Lower lobe of right lung (tissue), 2 donors: ENCODE measurements around the gene GFOD2. TPM values are rescaled to one million over a fixed set of nuclear protein-coding genes. Genes with fewer than 3 reads are reported as not detected.

Experiments used
- ATAC-seq, 2 donors: fragments of 200-7000 bp; cut with Tn5 transposase; one replicate each; pipeline ENCODE4 v1.9.1; 2020 to 2022; ENCODE audit warnings: mild to moderate bottlenecking in 2 of 2, moderate library complexity in 2 of 2
- DNase-seq: peaks from one replicate; pipeline ENCODE4 v3.0.0-alpha.2; 2020
- H3K27ac ChIP-seq: fragments of 200-600 bp; one replicate; pipeline ENCODE4 v1.8.0; 2022
- H3K27me3 ChIP-seq: fragments of 200-600 bp; one replicate; pipeline ENCODE4 v1.8.0; 2022; ENCODE audit warnings: low read depth
- H3K36me3 ChIP-seq: fragments of 200-600 bp; one replicate; pipeline ENCODE4 v1.8.0; 2022; ENCODE audit warnings: mild to moderate bottlenecking
- H3K4me1 ChIP-seq: fragments of 200-600 bp; one replicate; pipeline ENCODE4 v1.8.0; 2022
- H3K4me3 ChIP-seq: fragments of 200-600 bp; one replicate; pipeline ENCODE4 v1.8.0; 2022; ENCODE audit warnings: mild to moderate bottlenecking
- H3K9me3 ChIP-seq: fragments of 200-600 bp; one replicate; pipeline ENCODE4 v1.8.0; 2022
- intact Hi-C: fragments of 100-400 bp; cut with DNase I; formaldehyde crosslinking; loops from one replicate; pipeline ENCODE4 v1.11.0; 2022
- total RNA-seq: library from RNA; stranded (reverse); fragmentation: NEBNext Ultra II Directional; extraction: Animal tissue kit (Norgen Biotek cat#: 25700); gene quantifications from one replicate; pipeline ENCODE4 v1.2.1, GENCODE V29; 2021
- TF ChIP-seq, protein P1 (sequence below): fragments of 200-600 bp; IDR thresholded peaks from one replicate; pipeline ENCODE4 v1.8.0; 2022; ENCODE audit warnings: antibody characterized with exemption, mild to moderate bottlenecking
- donor health status: DM: no; HTN: yes; CAD: no; lungs with severe emphysema.

GFOD2 gene
- total RNA-seq, 1 donor from 2014 or later = 18.9 TPM

GRCh38 chr16:67632415-67633172, 86.5 kb downstream of the GFOD2 start:
- H3K36me3 ChIP-seq = peaks cover 93% of the 10 kb centered on the region

DNA sequence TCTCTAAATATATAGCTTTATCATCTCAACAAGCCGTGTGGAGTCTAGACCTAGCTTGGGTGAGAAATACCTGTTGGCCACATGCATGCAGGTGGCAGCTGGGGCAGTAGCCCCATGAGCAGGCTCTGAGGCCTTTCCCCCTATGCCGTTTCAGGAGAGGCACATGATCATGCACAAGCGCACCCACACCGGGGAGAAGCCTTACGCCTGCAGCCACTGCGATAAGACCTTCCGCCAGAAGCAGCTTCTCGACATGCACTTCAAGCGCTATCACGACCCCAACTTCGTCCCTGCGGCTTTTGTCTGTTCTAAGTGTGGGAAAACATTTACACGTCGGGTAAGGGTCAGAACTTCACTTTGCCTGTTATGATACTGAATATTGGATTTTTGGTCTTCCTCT, 90.9 kb downstream of the GFOD2 start:
- ATAC-seq (no peak), DNase-seq (no peak)
- TF ChIP-seq, protein P1, sequence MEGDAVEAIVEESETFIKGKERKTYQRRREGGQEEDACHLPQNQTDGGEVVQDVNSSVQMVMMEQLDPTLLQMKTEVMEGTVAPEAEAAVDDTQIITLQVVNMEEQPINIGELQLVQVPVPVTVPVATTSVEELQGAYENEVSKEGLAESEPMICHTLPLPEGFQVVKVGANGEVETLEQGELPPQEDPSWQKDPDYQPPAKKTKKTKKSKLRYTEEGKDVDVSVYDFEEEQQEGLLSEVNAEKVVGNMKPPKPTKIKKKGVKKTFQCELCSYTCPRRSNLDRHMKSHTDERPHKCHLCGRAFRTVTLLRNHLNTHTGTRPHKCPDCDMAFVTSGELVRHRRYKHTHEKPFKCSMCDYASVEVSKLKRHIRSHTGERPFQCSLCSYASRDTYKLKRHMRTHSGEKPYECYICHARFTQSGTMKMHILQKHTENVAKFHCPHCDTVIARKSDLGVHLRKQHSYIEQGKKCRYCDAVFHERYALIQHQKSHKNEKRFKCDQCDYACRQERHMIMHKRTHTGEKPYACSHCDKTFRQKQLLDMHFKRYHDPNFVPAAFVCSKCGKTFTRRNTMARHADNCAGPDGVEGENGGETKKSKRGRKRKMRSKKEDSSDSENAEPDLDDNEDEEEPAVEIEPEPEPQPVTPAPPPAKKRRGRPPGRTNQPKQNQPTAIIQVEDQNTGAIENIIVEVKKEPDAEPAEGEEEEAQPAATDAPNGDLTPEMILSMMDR = no peak
- Histone ChIP-seq H3K27me3 (no peaks in the 10 kb centered on the region), H3K27ac (no peak overlapping the region), H3K4me1 (no peaks in the 10 kb centered on the region), H3K4me3 (no peak overlapping the region), H3K36me3 (peaks cover 96% of the 10 kb centered on the region), H3K9me3 (no peaks in the 10 kb centered on the region)
- intact Hi-C loops = no loop called here

More at GRCh38 chr16:67632415-67633172, 86.5 kb downstream of the GFOD2 start:
- DNase-seq (no peak), ATAC-seq (no peak)
- no peaks in the 10 kb centered on the region for H3K4me1 ChIP-seq
- no peak overlapping the region for H3K4me3 ChIP-seq
- H3K27me3 ChIP-seq = no peaks in the 10 kb centered on the region
- H3K9me3 ChIP-seq = no peaks in the 10 kb centered on the region
- TF ChIP-seq, protein P1 = no peak
- no peak overlapping the region for H3K27ac ChIP-seq
- intact Hi-C loops = no loop called here

Other genes with a start within 250 kb of the GFOD2 start
- 175 TPM for gene ATP6V0D1, start 238.2 kb downstream of the GFOD2 start, total RNA-seq
- gene AGRP, start 235.8 kb downstream of the GFOD2 start, total RNA-seq = 8.5 TPM
- gene RIPOR1, start 190.5 kb downstream of the GFOD2 start, total RNA-seq = 112 TPM
- 36.2 TPM for gene CTCF, start 156.8 kb downstream of the GFOD2 start, total RNA-seq
- gene CARMIL2, start 74.2 kb downstream of the GFOD2 start, total RNA-seq = 2.4 TPM
- 16.6 TPM for gene ACD, start 59.1 kb downstream of the GFOD2 start, total RNA-seq
- 5.5 TPM for gene PARD6A, start 58.4 kb downstream of the GFOD2 start, total RNA-seq
- gene ENKD1, start 52.6 kb downstream of the GFOD2 start, total RNA-seq = 19.4 TPM
- gene C16orf86, start 52.5 kb downstream of the GFOD2 start, total RNA-seq = 5.3 TPM
- gene RANBP10, start 87.2 kb upstream of the GFOD2 start, total RNA-seq = 21.7 TPM
- gene TSNAXIP1, start 87.6 kb upstream of the GFOD2 start, total RNA-seq = 3.5 TPM
- gene THAP11, start 123.0 kb upstream of the GFOD2 start, total RNA-seq = 26.1 TPM
- gene NUTF2, start 127.6 kb upstream of the GFOD2 start, total RNA-seq = 55.8 TPM
- 29.9 TPM for gene CENPT, start 128.4 kb upstream of the GFOD2 start, total RNA-seq
- 51.2 TPM for gene EDC4, start 153.7 kb upstream of the GFOD2 start, total RNA-seq
- gene NRN1L, start 165.6 kb upstream of the GFOD2 start, total RNA-seq = 1.7 TPM
- 28.3 TPM for gene PSKH1, start 173.9 kb upstream of the GFOD2 start, total RNA-seq
- 0.59 TPM for gene CTRL, start 212.5 kb upstream of the GFOD2 start, total RNA-seq
- 82.7 TPM for gene PSMB10, start 217.5 kb upstream of the GFOD2 start, total RNA-seq
- 33.8 TPM for gene LCAT, start 224.8 kb upstream of the GFOD2 start, total RNA-seq
- gene SLC12A4, start 249.3 kb upstream of the GFOD2 start, total RNA-seq = 80.3 TPM